ENCODE data around the gene P2RY2.

Gene P2RY2

GRCh38 chr11:73203790-73204189, 14.3 kb upstream of the P2RY2 start:
- Histone ChIP-seq H3K36me3 (ENCODE audit: control insufficient read depth, insufficient read depth, low read length) (no peaks in the 10 kb centered on the region), H3K27me3 (replicated peaks; ENCODE audit: control insufficient read depth, insufficient read depth, low read length, poor library complexity, severe bottlenecking) (peaks cover 5% of the 10 kb centered on the region), H3K27ac (ENCODE audit: insufficient read depth, low read length, poor library complexity, severe bottlenecking) (no peak overlapping the region), H3K9me3 (ENCODE audit: control insufficient read depth, low read length) (no peaks in the 10 kb centered on the region), H3K4me1 (ENCODE audit: control insufficient read depth, insufficient read depth, low read length, poor library complexity, severe bottlenecking) (no peaks in the 10 kb centered on the region), H3K4me3 (ENCODE audit: insufficient read depth, low read depth, low read length, poor library complexity, severe bottlenecking) (no peak overlapping the region)
- no peak for DNase-seq

- H3K4me3 ChIP-seq (ENCODE audit: insufficient read depth, low read depth, low read length, poor library complexity, severe bottlenecking), result no peak overlapping the region
- H3K4me1 ChIP-seq (ENCODE audit: control insufficient read depth, insufficient read depth, low read length, poor library complexity, severe bottlenecking), result no peaks in the 10 kb centered on the region
- peaks cover 5% of the 10 kb centered on the region for H3K27me3 ChIP-seq (replicated peaks; ENCODE audit: control insufficient read depth, insufficient read depth, low read length, poor library complexity, severe bottlenecking)
- DNase-seq, result no peak
- no peaks in the 10 kb centered on the region for H3K36me3 ChIP-seq (ENCODE audit: control insufficient read depth, insufficient read depth, low read length)
- no peak overlapping the region for H3K27ac ChIP-seq (ENCODE audit: insufficient read depth, low read length, poor library complexity, severe bottlenecking)
- no peaks in the 10 kb centered on the region for H3K9me3 ChIP-seq (ENCODE audit: control insufficient read depth, low read length)
These were observed 13.4 kb upstream of the P2RY2 start for GRCh38 chr11:73204711-73205121.

- no peaks in the 10 kb centered on the region for H3K4me1 ChIP-seq (ENCODE audit: control insufficient read depth, insufficient read depth, low read length, poor library complexity, severe bottlenecking)
- H3K9me3 ChIP-seq (ENCODE audit: control insufficient read depth, low read length), result no peaks in the 10 kb centered on the region
- no peak overlapping the region for H3K27ac ChIP-seq (ENCODE audit: insufficient read depth, low read length, poor library complexity, severe bottlenecking)
- peaks cover 5% of the 10 kb centered on the region for H3K27me3 ChIP-seq (replicated peaks; ENCODE audit: control insufficient read depth, insufficient read depth, low read length, poor library complexity, severe bottlenecking)
- H3K36me3 ChIP-seq (ENCODE audit: control insufficient read depth, insufficient read depth, low read length), result no peaks in the 10 kb centered on the region
- H3K4me3 ChIP-seq (ENCODE audit: insufficient read depth, low read depth, low read length, poor library complexity, severe bottlenecking), result no peak overlapping the region
- no peak for DNase-seq
These were observed 12.3 kb upstream of the P2RY2 start for GRCh38 chr11:73205661-73206343.

GRCh38 chr11:73206801-73207200, 11.3 kb upstream of the P2RY2 start:
- Histone ChIP-seq H3K4me1 (ENCODE audit: control insufficient read depth, insufficient read depth, low read length, poor library complexity, severe bottlenecking) (no peaks in the 10 kb centered on the region), H3K4me3 (ENCODE audit: insufficient read depth, low read depth, low read length, poor library complexity, severe bottlenecking) (no peak overlapping the region), H3K27me3 (replicated peaks; ENCODE audit: control insufficient read depth, insufficient read depth, low read length, poor library complexity, severe bottlenecking) (peaks cover 5% of the 10 kb centered on the region), H3K27ac (ENCODE audit: insufficient read depth, low read length, poor library complexity, severe bottlenecking) (no peak overlapping the region), H3K36me3 (ENCODE audit: control insufficient read depth, insufficient read depth, low read length) (no peaks in the 10 kb centered on the region), H3K9me3 (ENCODE audit: control insufficient read depth, low read length) (no peaks in the 10 kb centered on the region)
- no peak for DNase-seq

GRCh38 chr11:73209892-73210291, 8.2 kb upstream of the P2RY2 start:
- H3K36me3 ChIP-seq (ENCODE audit: control insufficient read depth, insufficient read depth, low read length), result no peaks in the 10 kb centered on the region
- H3K9me3 ChIP-seq (ENCODE audit: control insufficient read depth, low read length), result no peaks in the 10 kb centered on the region
- no peak overlapping the region for H3K4me3 ChIP-seq (ENCODE audit: insufficient read depth, low read depth, low read length, poor library complexity, severe bottlenecking)
- no peak overlapping the region for H3K27ac ChIP-seq (ENCODE audit: insufficient read depth, low read length, poor library complexity, severe bottlenecking)
- DNase-seq, result no peak
- H3K4me1 ChIP-seq (ENCODE audit: control insufficient read depth, insufficient read depth, low read length, poor library complexity, severe bottlenecking), result no peaks in the 10 kb centered on the region
- H3K27me3 ChIP-seq (replicated peaks; ENCODE audit: control insufficient read depth, insufficient read depth, low read length, poor library complexity, severe bottlenecking), result no peaks in the 10 kb centered on the region

- no peak overlapping the region for H3K27ac ChIP-seq (ENCODE audit: insufficient read depth, low read length, poor library complexity, severe bottlenecking)
- no peaks in the 10 kb centered on the region for H3K36me3 ChIP-seq (ENCODE audit: control insufficient read depth, insufficient read depth, low read length)
- H3K27me3 ChIP-seq (replicated peaks; ENCODE audit: control insufficient read depth, insufficient read depth, low read length, poor library complexity, severe bottlenecking), result no peaks in the 10 kb centered on the region
- H3K9me3 ChIP-seq (ENCODE audit: control insufficient read depth, low read length), result no peaks in the 10 kb centered on the region
- DNase-seq, result no peak
- H3K4me3 ChIP-seq (ENCODE audit: insufficient read depth, low read depth, low read length, poor library complexity, severe bottlenecking), result no peak overlapping the region
- no peaks in the 10 kb centered on the region for H3K4me1 ChIP-seq (ENCODE audit: control insufficient read depth, insufficient read depth, low read length, poor library complexity, severe bottlenecking)
These were observed 7.0 kb upstream of the P2RY2 start for GRCh38 chr11:73210916-73211667.

GRCh38 chr11:73213196-73214143, 4.6 kb upstream of the P2RY2 start:
- Histone ChIP-seq H3K27ac (ENCODE audit: insufficient read depth, low read length, poor library complexity, severe bottlenecking) (no peak overlapping the region), H3K4me1 (ENCODE audit: control insufficient read depth, insufficient read depth, low read length, poor library complexity, severe bottlenecking) (no peaks in the 10 kb centered on the region), H3K9me3 (ENCODE audit: control insufficient read depth, low read length) (no peaks in the 10 kb centered on the region), H3K27me3 (replicated peaks; ENCODE audit: control insufficient read depth, insufficient read depth, low read length, poor library complexity, severe bottlenecking) (peaks cover 5% of the 10 kb centered on the region), H3K36me3 (ENCODE audit: control insufficient read depth, insufficient read depth, low read length) (no peaks in the 10 kb centered on the region), H3K4me3 (ENCODE audit: insufficient read depth, low read depth, low read length, poor library complexity, severe bottlenecking) (no peak overlapping the region)
- DNase-seq, result no peak

GRCh38 chr11:73215191-73216134, 2.6 kb upstream of the P2RY2 start:
- Histone ChIP-seq H3K9me3 (ENCODE audit: control insufficient read depth, low read length) (no peaks in the 10 kb centered on the region), H3K36me3 (ENCODE audit: control insufficient read depth, insufficient read depth, low read length) (no peaks in the 10 kb centered on the region), H3K4me1 (ENCODE audit: control insufficient read depth, insufficient read depth, low read length, poor library complexity, severe bottlenecking) (no peaks in the 10 kb centered on the region), H3K27me3 (replicated peaks; ENCODE audit: control insufficient read depth, insufficient read depth, low read length, poor library complexity, severe bottlenecking) (peaks cover 9% of the 10 kb centered on the region), H3K27ac (ENCODE audit: insufficient read depth, low read length, poor library complexity, severe bottlenecking) (no peak overlapping the region), H3K4me3 (ENCODE audit: insufficient read depth, low read depth, low read length, poor library complexity, severe bottlenecking) (no peak overlapping the region)
- DNase-seq, result no peak

GRCh38 chr11:73216465-73216864, 1.6 kb upstream of the P2RY2 start:
- Histone ChIP-seq H3K36me3 (ENCODE audit: control insufficient read depth, insufficient read depth, low read length) (no peaks in the 10 kb centered on the region), H3K27ac (ENCODE audit: insufficient read depth, low read length, poor library complexity, severe bottlenecking) (no peak overlapping the region), H3K4me1 (ENCODE audit: control insufficient read depth, insufficient read depth, low read length, poor library complexity, severe bottlenecking) (no peaks in the 10 kb centered on the region), H3K27me3 (replicated peaks; ENCODE audit: control insufficient read depth, insufficient read depth, low read length, poor library complexity, severe bottlenecking) (peaks cover 9% of the 10 kb centered on the region), H3K9me3 (ENCODE audit: control insufficient read depth, low read length) (no peaks in the 10 kb centered on the region), H3K4me3 (ENCODE audit: insufficient read depth, low read depth, low read length, poor library complexity, severe bottlenecking) (no peak overlapping the region)
- DNase-seq, result no peak
